ENCODE measurements around the gene GAST.

GAST gene

GRCh38 chr17:41725134-41725533, 13.0 kb downstream of the GAST start:
- Histone ChIP-seq H3K9ac (ENCODE audit: low read depth, low read length) (no peak overlapping the region), H3K27me3 (ENCODE audit: control insufficient read depth, insufficient read depth, low read length) (no peaks in the 10 kb centered on the region), H3K4me1 (ENCODE audit: control insufficient read depth, insufficient read depth, low read length) (no peaks in the 10 kb centered on the region), H3K9me3 (ENCODE audit: control insufficient read depth, insufficient read depth, low read length) (no peaks in the 10 kb centered on the region), H3K4me3 (ENCODE audit: low read depth, low read length) (no peak overlapping the region), H3K36me3 (ENCODE audit: control insufficient read depth, insufficient read depth, low read length) (no peaks in the 10 kb centered on the region)

- H3K4me1 ChIP-seq (ENCODE audit: control insufficient read depth, insufficient read depth, low read length) = no peaks in the 10 kb centered on the region
- no peak overlapping the region for H3K9ac ChIP-seq (ENCODE audit: low read depth, low read length)
- no peak overlapping the region for H3K4me3 ChIP-seq (ENCODE audit: low read depth, low read length)
- H3K36me3 ChIP-seq (ENCODE audit: control insufficient read depth, insufficient read depth, low read length) = no peaks in the 10 kb centered on the region
- no peaks in the 10 kb centered on the region for H3K9me3 ChIP-seq (ENCODE audit: control insufficient read depth, insufficient read depth, low read length)
- H3K27me3 ChIP-seq (ENCODE audit: control insufficient read depth, insufficient read depth, low read length) = peaks cover 19% of the 10 kb centered on the region
Observed at GRCh38 chr17:41728056-41728455, 15.9 kb downstream of the GAST start.

GRCh38 chr17:41730479-41730878, 18.3 kb downstream of the GAST start:
- no peaks in the 10 kb centered on the region for H3K4me1 ChIP-seq (ENCODE audit: control insufficient read depth, insufficient read depth, low read length)
- H3K9ac ChIP-seq (ENCODE audit: low read depth, low read length) = no peak overlapping the region
- H3K9me3 ChIP-seq (ENCODE audit: control insufficient read depth, insufficient read depth, low read length) = no peaks in the 10 kb centered on the region
- H3K4me3 ChIP-seq (ENCODE audit: low read depth, low read length) = no peak overlapping the region
- peaks cover 38% of the 10 kb centered on the region for H3K27me3 ChIP-seq (ENCODE audit: control insufficient read depth, insufficient read depth, low read length)
- H3K36me3 ChIP-seq (ENCODE audit: control insufficient read depth, insufficient read depth, low read length) = no peaks in the 10 kb centered on the region

- H3K4me1 ChIP-seq (ENCODE audit: control insufficient read depth, insufficient read depth, low read length) = no peaks in the 10 kb centered on the region
- peaks cover 51% of the 10 kb centered on the region for H3K27me3 ChIP-seq (ENCODE audit: control insufficient read depth, insufficient read depth, low read length)
- no peak overlapping the region for H3K9ac ChIP-seq (ENCODE audit: low read depth, low read length)
- no peaks in the 10 kb centered on the region for H3K36me3 ChIP-seq (ENCODE audit: control insufficient read depth, insufficient read depth, low read length)
- no peaks in the 10 kb centered on the region for H3K9me3 ChIP-seq (ENCODE audit: control insufficient read depth, insufficient read depth, low read length)
- H3K4me3 ChIP-seq (ENCODE audit: low read depth, low read length) = no peak overlapping the region
Observed at GRCh38 chr17:41731836-41732235, 19.7 kb downstream of the GAST start.

GRCh38 chr17:41733348-41734138, 21.4 kb downstream of the GAST start:
- Histone ChIP-seq H3K4me1 (ENCODE audit: control insufficient read depth, insufficient read depth, low read length) (peaks cover 4% of the 10 kb centered on the region), H3K4me3 (ENCODE audit: low read depth, low read length) (peak overlapping the region; percentile 59), H3K27me3 (ENCODE audit: control insufficient read depth, insufficient read depth, low read length) (peaks cover 62% of the 10 kb centered on the region), H3K9me3 (ENCODE audit: control insufficient read depth, insufficient read depth, low read length) (no peaks in the 10 kb centered on the region), H3K36me3 (ENCODE audit: control insufficient read depth, insufficient read depth, low read length) (no peaks in the 10 kb centered on the region), H3K9ac (ENCODE audit: low read depth, low read length) (no peak overlapping the region)

GRCh38 chr17:41734139-41734948, 22.2 kb downstream of the GAST start, which contains the start of gene HAP1:
TSS of gene HAP1 (minus strand) at chr17:41734643. CDS start at chr17:41734634, 9 bp downstream.
- Histone ChIP-seq H3K4me3 (ENCODE audit: low read depth, low read length) (peak within 1 kb of the TSS; percentile 59), H3K27me3 (ENCODE audit: control insufficient read depth, insufficient read depth, low read length) (peaks cover 62% of the 10 kb centered on the region), H3K4me1 (ENCODE audit: control insufficient read depth, insufficient read depth, low read length) (peaks cover 4% of the 10 kb centered on the region), H3K9me3 (ENCODE audit: control insufficient read depth, insufficient read depth, low read length) (no peaks in the 10 kb centered on the region), H3K9ac (ENCODE audit: low read depth, low read length) (peak within 1 kb of the TSS; percentile 91), H3K36me3 (ENCODE audit: control insufficient read depth, insufficient read depth, low read length) (no peaks in the 10 kb centered on the region)

GRCh38 chr17:41734949-41735313, 22.8 kb downstream of the GAST start:
- Histone ChIP-seq H3K4me3 (ENCODE audit: low read depth, low read length) (peak overlapping the region; percentile 59), H3K9ac (ENCODE audit: low read depth, low read length) (peak overlapping the region; percentile 91), H3K9me3 (ENCODE audit: control insufficient read depth, insufficient read depth, low read length) (no peaks in the 10 kb centered on the region), H3K27me3 (ENCODE audit: control insufficient read depth, insufficient read depth, low read length) (peaks cover 62% of the 10 kb centered on the region), H3K36me3 (ENCODE audit: control insufficient read depth, insufficient read depth, low read length) (no peaks in the 10 kb centered on the region), H3K4me1 (ENCODE audit: control insufficient read depth, insufficient read depth, low read length) (peaks cover 4% of the 10 kb centered on the region)

GRCh38 chr17:41735744-41736143, 23.6 kb downstream of the GAST start:
- H3K9me3 ChIP-seq (ENCODE audit: control insufficient read depth, insufficient read depth, low read length) = no peaks in the 10 kb centered on the region
- no peak overlapping the region for H3K9ac ChIP-seq (ENCODE audit: low read depth, low read length)
- peaks cover 62% of the 10 kb centered on the region for H3K27me3 ChIP-seq (ENCODE audit: control insufficient read depth, insufficient read depth, low read length)
- H3K36me3 ChIP-seq (ENCODE audit: control insufficient read depth, insufficient read depth, low read length) = no peaks in the 10 kb centered on the region
- no peak overlapping the region for H3K4me3 ChIP-seq (ENCODE audit: low read depth, low read length)
- peaks cover 4% of the 10 kb centered on the region for H3K4me1 ChIP-seq (ENCODE audit: control insufficient read depth, insufficient read depth, low read length)

GRCh38 chr17:41736983-41737679, 25.0 kb downstream of the GAST start:
- no peak overlapping the region for H3K4me3 ChIP-seq (ENCODE audit: low read depth, low read length)
- peaks cover 52% of the 10 kb centered on the region for H3K27me3 ChIP-seq (ENCODE audit: control insufficient read depth, insufficient read depth, low read length)
- no peak overlapping the region for H3K9ac ChIP-seq (ENCODE audit: low read depth, low read length)
- no peaks in the 10 kb centered on the region for H3K9me3 ChIP-seq (ENCODE audit: control insufficient read depth, insufficient read depth, low read length)
- peaks cover 4% of the 10 kb centered on the region for H3K4me1 ChIP-seq (ENCODE audit: control insufficient read depth, insufficient read depth, low read length)
- no peaks in the 10 kb centered on the region for H3K36me3 ChIP-seq (ENCODE audit: control insufficient read depth, insufficient read depth, low read length)

- peaks cover 47% of the 10 kb centered on the region for H3K27me3 ChIP-seq (ENCODE audit: control insufficient read depth, insufficient read depth, low read length)
- H3K36me3 ChIP-seq (ENCODE audit: control insufficient read depth, insufficient read depth, low read length) = no peaks in the 10 kb centered on the region
- no peaks in the 10 kb centered on the region for H3K9me3 ChIP-seq (ENCODE audit: control insufficient read depth, insufficient read depth, low read length)
- peaks cover 4% of the 10 kb centered on the region for H3K4me1 ChIP-seq (ENCODE audit: control insufficient read depth, insufficient read depth, low read length)
- H3K9ac ChIP-seq (ENCODE audit: low read depth, low read length) = no peak overlapping the region
- H3K4me3 ChIP-seq (ENCODE audit: low read depth, low read length) = no peak overlapping the region
Observed at GRCh38 chr17:41737680-41738023, 25.5 kb downstream of the GAST start.

- peaks cover 4% of the 10 kb centered on the region for H3K4me1 ChIP-seq (ENCODE audit: control insufficient read depth, insufficient read depth, low read length)
- H3K9me3 ChIP-seq (ENCODE audit: control insufficient read depth, insufficient read depth, low read length) = no peaks in the 10 kb centered on the region
- H3K4me3 ChIP-seq (ENCODE audit: low read depth, low read length) = no peak overlapping the region
- peak overlapping the region; percentile 42 for H3K9ac ChIP-seq (ENCODE audit: low read depth, low read length)
- no peaks in the 10 kb centered on the region for H3K36me3 ChIP-seq (ENCODE audit: control insufficient read depth, insufficient read depth, low read length)
- peaks cover 42% of the 10 kb centered on the region for H3K27me3 ChIP-seq (ENCODE audit: control insufficient read depth, insufficient read depth, low read length)
Observed at GRCh38 chr17:41738077-41738800, 26.1 kb downstream of the GAST start.
